ENCODE data around the gene EXOC4. TPM values are rescaled to one million over a fixed set of nuclear protein-coding genes. Genes with fewer than 3 reads are reported as not detected.

The EXOC4 gene
- total and polyA plus RNA-seq, 2 donors (not counting 3 experiments of a cell fraction or from before 2014, with no cell fraction given): 20.3 to 73.1 TPM

DNA sequence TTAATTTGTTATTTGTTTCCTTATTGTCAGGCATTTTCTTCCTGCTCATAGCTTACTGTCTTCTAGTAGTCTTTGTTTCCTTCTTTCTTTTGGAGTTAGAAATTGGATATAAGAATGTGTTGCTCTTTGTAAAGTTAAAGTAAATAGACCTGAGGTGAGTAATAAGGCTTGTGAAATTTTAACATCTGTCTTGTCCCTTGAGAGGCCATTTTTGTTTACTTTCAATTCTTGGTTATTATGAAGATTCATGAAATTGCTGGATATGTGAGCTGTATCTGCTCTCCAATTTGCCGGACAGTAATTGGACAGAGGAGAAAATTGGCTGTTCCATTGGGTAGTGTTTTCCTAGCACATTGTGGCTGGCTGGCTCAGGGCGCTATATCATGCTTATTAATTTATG, 260.7 kb downstream of the EXOC4 start:
- H3K4me2 ChIP-seq (ENCODE audit: insufficient read depth, low read length): no peak overlapping the region
- no peak for FAIRE-seq
- no peak overlapping the region for H3K27ac ChIP-seq (ENCODE audit: insufficient read depth, low read depth, low read length)
- H2AFZ ChIP-seq (ENCODE audit: low read depth, low read length): no peak overlapping the region
- H3K27me3 ChIP-seq (ENCODE audit: control insufficient read depth in 2 of 2, insufficient read depth in 2 of 2, low read length in 2 of 2): no peaks in the 10 kb centered on the region
- H3K4me3 ChIP-seq (replicated peaks in 1 of 3; ENCODE audit: insufficient read depth in 1 of 3, low read depth in 1 of 3, low read length in 3 of 3): no peak overlapping the region
- H3K9ac ChIP-seq (replicated peaks; ENCODE audit: extremely low read depth, insufficient read depth, low read length): no peak overlapping the region
- ChIA-PET POLR2A (no interaction called here), CTCF (interaction anchor here (1.3 to 1.6 kb wide), 2 partner anchors 9 to 12 kb away, joined by 3 to 4 read pairs; no protein-coding TSS in a partner anchor)
- H4K20me1 ChIP-seq (replicated peaks; ENCODE audit: control insufficient read depth, extremely low read depth, insufficient read depth, low read length): no peaks in the 10 kb centered on the region
- no peaks in the 10 kb centered on the region for H3K9me1 ChIP-seq (replicated peaks; ENCODE audit: control insufficient read depth, extremely low read depth, insufficient read depth, low read length)
- dilution Hi-C loops (cut with MboI; ENCODE audit: extremely low pct_ligation_motif_present, low sequenced_read_pairs): no loop called here
- H3K36me3 ChIP-seq (ENCODE audit: control insufficient read depth in 2 of 2, extremely low read depth in 1 of 2, insufficient read depth in 2 of 2, low read length in 2 of 2): no peaks in the 10 kb centered on the region
- no peak for TF ChIP-seq GATA2 (IDR thresholded peaks at IDR 0.05; ENCODE audit: insufficient read depth, insufficient read length, low read depth, low read length)
- no peak for TF ChIP-seq EZH2 (IDR thresholded peaks at IDR 0.05; ENCODE audit: borderline replicate concordance, low read depth, low read length, severe bottlenecking)
- no peak for TF ChIP-seq FOS (IDR thresholded peaks at IDR 0.05; ENCODE audit: borderline replicate concordance, insufficient read depth, low read length)
- TF ChIP-seq POLR2A (IDR thresholded peaks at IDR 0.05; ENCODE audit: low read depth, low read length): no peak
- TF ChIP-seq, protein P1, sequence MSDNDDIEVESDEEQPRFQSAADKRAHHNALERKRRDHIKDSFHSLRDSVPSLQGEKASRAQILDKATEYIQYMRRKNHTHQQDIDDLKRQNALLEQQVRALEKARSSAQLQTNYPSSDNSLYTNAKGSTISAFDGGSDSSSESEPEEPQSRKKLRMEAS (IDR thresholded peaks at IDR 0.05; ENCODE audit: insufficient read depth, insufficient read length): no peak
- no peak for TF ChIP-seq MYC (IDR thresholded peaks at IDR 0.05; ENCODE audit: low read depth, low read length)
- TF ChIP-seq, protein P2, sequence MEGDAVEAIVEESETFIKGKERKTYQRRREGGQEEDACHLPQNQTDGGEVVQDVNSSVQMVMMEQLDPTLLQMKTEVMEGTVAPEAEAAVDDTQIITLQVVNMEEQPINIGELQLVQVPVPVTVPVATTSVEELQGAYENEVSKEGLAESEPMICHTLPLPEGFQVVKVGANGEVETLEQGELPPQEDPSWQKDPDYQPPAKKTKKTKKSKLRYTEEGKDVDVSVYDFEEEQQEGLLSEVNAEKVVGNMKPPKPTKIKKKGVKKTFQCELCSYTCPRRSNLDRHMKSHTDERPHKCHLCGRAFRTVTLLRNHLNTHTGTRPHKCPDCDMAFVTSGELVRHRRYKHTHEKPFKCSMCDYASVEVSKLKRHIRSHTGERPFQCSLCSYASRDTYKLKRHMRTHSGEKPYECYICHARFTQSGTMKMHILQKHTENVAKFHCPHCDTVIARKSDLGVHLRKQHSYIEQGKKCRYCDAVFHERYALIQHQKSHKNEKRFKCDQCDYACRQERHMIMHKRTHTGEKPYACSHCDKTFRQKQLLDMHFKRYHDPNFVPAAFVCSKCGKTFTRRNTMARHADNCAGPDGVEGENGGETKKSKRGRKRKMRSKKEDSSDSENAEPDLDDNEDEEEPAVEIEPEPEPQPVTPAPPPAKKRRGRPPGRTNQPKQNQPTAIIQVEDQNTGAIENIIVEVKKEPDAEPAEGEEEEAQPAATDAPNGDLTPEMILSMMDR (IDR thresholded peaks at IDR 0.05; ENCODE audit: extremely low read depth in 1 of 2, insufficient read depth in 1 of 2, low read depth in 1 of 2, low read length in 2 of 2): no peak
- no peak for DNase-seq (ENCODE audit: low read depth, low spot score)
- H3K4me1 ChIP-seq (ENCODE audit: control insufficient read depth, extremely low read depth, insufficient read depth, low read length): no peaks in the 10 kb centered on the region
- intact Hi-C loops (cut with micrococcal nuclease): no loop called here
- no peaks in the 10 kb centered on the region for H3K79me2 ChIP-seq (ENCODE audit: control insufficient read depth, insufficient read depth, low read length)
- no peaks in the 10 kb centered on the region for H3K9me3 ChIP-seq (replicated peaks; ENCODE audit: control insufficient read depth, insufficient read depth, low read length)
- no TSS peak for BruUV-seq (replicated peaks)
